Loucy (cell line): Measurements from ENCODE around the gene EDIL3.

Experiments
- EZH2phosphoT487 ChIP-seq: fragments of 200-600 bp; IDR thresholded peaks from 2 replicates; pipeline ENCODE4 v1.6.1; 2018; ENCODE audit warnings: antibody characterized with exemption, mild to moderate bottlenecking, moderate library complexity, borderline replicate concordance
- TF ChIP-seq, protein P1 (sequence below): fragments of 200-600 bp; sonication (generic); conservative IDR thresholded peaks from 2 replicates; pipeline ENCODE4 v1.5.1; 2014; ENCODE audit warnings: mild to moderate bottlenecking, antibody characterized with exemption, low read length

DNA sequence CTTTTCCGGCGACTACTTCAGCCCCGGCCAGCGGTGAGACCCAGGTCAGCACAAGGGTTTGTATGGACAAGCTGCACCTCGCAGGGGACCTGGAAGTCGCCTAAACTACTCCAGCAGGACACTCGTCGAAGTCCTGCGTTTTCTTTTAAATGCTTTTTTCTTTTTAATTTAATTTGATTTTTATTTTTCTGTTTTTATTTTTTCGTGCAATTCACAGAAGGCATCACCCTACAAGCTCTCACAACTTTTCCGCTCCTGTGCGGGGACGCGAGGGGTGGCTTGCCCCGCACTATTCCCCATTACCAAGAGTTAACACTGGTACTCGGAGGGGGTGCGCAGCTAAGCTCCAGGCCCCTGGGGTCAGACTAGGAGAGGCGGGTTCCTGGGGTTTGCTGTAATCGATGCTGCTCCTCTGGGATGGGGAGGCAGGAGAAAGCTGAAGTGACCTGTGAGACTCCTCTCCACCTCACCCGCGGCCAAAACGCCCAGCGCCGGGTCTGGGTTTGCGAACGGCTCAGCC is 1.3 kb downstream of the EDIL3 start:
- TF ChIP-seq, protein P1, sequence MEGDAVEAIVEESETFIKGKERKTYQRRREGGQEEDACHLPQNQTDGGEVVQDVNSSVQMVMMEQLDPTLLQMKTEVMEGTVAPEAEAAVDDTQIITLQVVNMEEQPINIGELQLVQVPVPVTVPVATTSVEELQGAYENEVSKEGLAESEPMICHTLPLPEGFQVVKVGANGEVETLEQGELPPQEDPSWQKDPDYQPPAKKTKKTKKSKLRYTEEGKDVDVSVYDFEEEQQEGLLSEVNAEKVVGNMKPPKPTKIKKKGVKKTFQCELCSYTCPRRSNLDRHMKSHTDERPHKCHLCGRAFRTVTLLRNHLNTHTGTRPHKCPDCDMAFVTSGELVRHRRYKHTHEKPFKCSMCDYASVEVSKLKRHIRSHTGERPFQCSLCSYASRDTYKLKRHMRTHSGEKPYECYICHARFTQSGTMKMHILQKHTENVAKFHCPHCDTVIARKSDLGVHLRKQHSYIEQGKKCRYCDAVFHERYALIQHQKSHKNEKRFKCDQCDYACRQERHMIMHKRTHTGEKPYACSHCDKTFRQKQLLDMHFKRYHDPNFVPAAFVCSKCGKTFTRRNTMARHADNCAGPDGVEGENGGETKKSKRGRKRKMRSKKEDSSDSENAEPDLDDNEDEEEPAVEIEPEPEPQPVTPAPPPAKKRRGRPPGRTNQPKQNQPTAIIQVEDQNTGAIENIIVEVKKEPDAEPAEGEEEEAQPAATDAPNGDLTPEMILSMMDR: no peak
- no peak for TF ChIP-seq EZH2phosphoT487
